Osteoblast (primary cell): ENCODE data around the gene VPS13D. TPM values are rescaled to one million over a fixed set of nuclear protein-coding genes. Genes with fewer than 3 reads are reported as not detected.

ENCODE experiments used
- DNase-seq: peaks from one replicate; pipeline ENCODE4 v3.0.0; 2011; ENCODE audit warnings: low spot score, mixed read lengths; ENCODE audit not compliant: insufficient read length; ENCODE audit errors: missing footprints
- H2AFZ ChIP-seq: 2 replicates; pipeline ENCODE4 v1.6.0; 2011; ENCODE audit warnings: mild to moderate bottlenecking, low read length
- H3K27ac ChIP-seq: 2 replicates; pipeline ENCODE4 v1.5.1; 2011; ENCODE audit warnings: mild to moderate bottlenecking, low read depth, low read length, moderate library complexity
- H3K27me3 ChIP-seq: 2 replicates; pipeline ENCODE4 v1.6.0; 2012; ENCODE audit warnings: mild to moderate bottlenecking, control low read depth, inconsistent platforms, low read length, moderate library complexity; ENCODE audit not compliant: insufficient read depth
- H3K36me3 ChIP-seq: 2 replicates; pipeline ENCODE4 v1.5.1; 2011; ENCODE audit warnings: mild to moderate bottlenecking, low read length, control low read depth, moderate library complexity; ENCODE audit not compliant: insufficient read depth
- H3K4me1 ChIP-seq: 2 replicates; pipeline ENCODE4 v1.5.1; 2011; ENCODE audit warnings: mild to moderate bottlenecking, low read length, control low read depth, moderate library complexity; ENCODE audit not compliant: insufficient read depth
- H3K4me2 ChIP-seq: 2 replicates; pipeline ENCODE4 v1.6.0; 2011; ENCODE audit warnings: mild to moderate bottlenecking, low read length; ENCODE audit not compliant: insufficient read depth
- H3K4me3 ChIP-seq: fragments of 200-600 bp; sonication (generic); 3 replicates; pipeline ENCODE4 v1.5.1; 2012; ENCODE audit warnings: mild to moderate bottlenecking, low read length, inconsistent platforms; ENCODE audit not compliant: insufficient read depth
- H3K79me2 ChIP-seq: 2 replicates; pipeline ENCODE4 v1.6.0; 2012; ENCODE audit warnings: mild to moderate bottlenecking, low read length, control low read depth, inconsistent platforms; ENCODE audit not compliant: insufficient read depth
- H3K9me3 ChIP-seq: 2 replicates; pipeline ENCODE4 v1.5.1; 2011; ENCODE audit warnings: low read depth, low read length, control low read depth
- H4K20me1 ChIP-seq: 2 replicates; pipeline ENCODE4 v1.6.0; 2012; ENCODE audit warnings: mild to moderate bottlenecking, low read length, control low read depth; ENCODE audit not compliant: insufficient read depth
- CTCF ChIP-seq: IDR thresholded peaks from 2 replicates; pipeline ENCODE4 v1.5.1; 2011; ENCODE audit warnings: mild to moderate bottlenecking, low read depth, low read length, moderate library complexity; ENCODE audit errors: extremely low read depth
- total RNA-seq: library from RNA; depleted of rRNA; stranded (reverse); fragments of >200 nt; gene quantifications from 2 replicates; pipeline ENCODE4 v1.2.3, GENCODE V29; 2012

VPS13D gene
- total RNA-seq, 1 donor: 48.5 TPM

DNA sequence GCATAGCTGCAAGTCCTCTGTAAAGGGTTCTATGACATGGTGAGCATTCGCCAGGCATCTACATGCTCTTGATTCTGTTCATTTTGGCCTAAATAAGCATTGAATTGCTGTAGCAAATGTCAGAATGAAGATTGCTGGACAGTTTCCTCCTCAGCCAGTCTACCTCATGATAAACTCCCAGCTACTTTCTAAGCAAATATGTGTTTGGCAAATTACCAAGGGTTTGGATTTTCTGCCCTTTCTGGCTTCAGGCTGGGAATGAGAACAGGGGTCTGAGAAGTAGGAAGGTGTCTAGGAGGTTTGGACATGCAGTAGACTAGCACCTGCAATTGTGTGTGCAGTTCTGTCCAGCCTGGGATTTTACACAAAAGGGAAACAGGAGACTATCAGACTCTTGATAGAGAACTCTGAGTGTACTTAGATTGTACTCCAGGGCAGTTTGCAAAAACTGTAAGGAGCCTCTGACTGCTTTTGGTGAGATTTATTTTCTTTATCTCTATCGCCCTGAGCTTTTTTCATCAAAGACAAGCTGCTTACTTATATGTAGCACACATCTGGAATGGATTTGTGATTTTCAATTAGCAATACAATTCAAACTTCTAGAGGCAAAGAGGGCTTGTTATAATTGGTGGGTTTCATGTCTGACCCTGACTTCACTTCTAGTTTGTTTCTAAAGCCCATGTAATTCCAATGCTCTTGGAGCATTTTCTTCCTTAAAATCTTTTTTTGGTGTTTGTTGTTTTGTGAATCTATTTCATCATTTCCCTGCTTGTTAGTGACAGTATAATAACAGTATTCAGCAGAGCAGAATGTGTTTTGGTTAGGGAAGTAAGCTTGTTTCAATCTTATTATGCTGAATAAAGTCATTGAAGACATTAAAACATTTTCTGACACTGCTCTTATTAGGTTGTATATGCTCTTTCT is 150.8 kb downstream of the VPS13D start:
- H2AFZ ChIP-seq: no peak overlapping the region
- no peaks in the 10 kb centered on the region for H3K27me3 ChIP-seq
- H3K9me3 ChIP-seq: no peaks in the 10 kb centered on the region
- no peak for TF ChIP-seq CTCF
- H3K36me3 ChIP-seq: peaks cover 41% of the 10 kb centered on the region
- H3K79me2 ChIP-seq: no peaks in the 10 kb centered on the region
- no peak overlapping the region for H3K4me3 ChIP-seq
- peak overlapping the region; percentile 34 for H3K27ac ChIP-seq
- H3K4me2 ChIP-seq: no peak overlapping the region
- no peaks in the 10 kb centered on the region for H4K20me1 ChIP-seq
- DNase-seq: no peak
- H3K4me1 ChIP-seq: peaks cover 22% of the 10 kb centered on the region

- no peak overlapping the region for H3K4me2 ChIP-seq
- H2AFZ ChIP-seq: no peak overlapping the region
- no peak overlapping the region for H3K4me3 ChIP-seq
- no peaks in the 10 kb centered on the region for H4K20me1 ChIP-seq
- peak overlapping the region; percentile 34 for H3K27ac ChIP-seq
- TF ChIP-seq CTCF: no peak
- peaks cover 22% of the 10 kb centered on the region for H3K4me1 ChIP-seq
- peaks cover 5% of the 10 kb centered on the region for H3K9me3 ChIP-seq
- H3K36me3 ChIP-seq: peaks cover 60% of the 10 kb centered on the region
- no peak for DNase-seq
- H3K79me2 ChIP-seq: no peaks in the 10 kb centered on the region
- H3K27me3 ChIP-seq: no peaks in the 10 kb centered on the region
Observed at GRCh38 chr1:12383001-12383400, 153.2 kb downstream of the VPS13D start.

DNA sequence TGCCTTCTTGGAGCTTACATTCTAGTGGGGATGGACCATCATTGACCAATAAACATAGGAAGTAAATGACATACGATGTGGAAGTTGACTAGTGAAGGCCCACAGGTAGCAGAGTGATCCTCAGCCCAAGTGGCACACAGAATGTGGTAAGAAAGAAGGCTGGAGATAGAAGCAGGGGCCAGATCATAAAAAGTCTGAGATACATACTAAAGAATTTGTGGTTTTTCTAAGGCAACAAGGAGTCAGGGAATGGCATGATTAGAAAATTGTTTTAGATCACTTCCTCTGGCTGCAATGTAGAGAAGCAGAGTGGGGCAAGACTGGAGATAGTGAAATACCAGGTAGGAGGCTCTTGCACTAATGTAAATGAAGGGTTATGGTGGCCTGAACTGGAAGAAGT is 154.0 kb downstream of the VPS13D start:
- no peak for TF ChIP-seq CTCF

DNA sequence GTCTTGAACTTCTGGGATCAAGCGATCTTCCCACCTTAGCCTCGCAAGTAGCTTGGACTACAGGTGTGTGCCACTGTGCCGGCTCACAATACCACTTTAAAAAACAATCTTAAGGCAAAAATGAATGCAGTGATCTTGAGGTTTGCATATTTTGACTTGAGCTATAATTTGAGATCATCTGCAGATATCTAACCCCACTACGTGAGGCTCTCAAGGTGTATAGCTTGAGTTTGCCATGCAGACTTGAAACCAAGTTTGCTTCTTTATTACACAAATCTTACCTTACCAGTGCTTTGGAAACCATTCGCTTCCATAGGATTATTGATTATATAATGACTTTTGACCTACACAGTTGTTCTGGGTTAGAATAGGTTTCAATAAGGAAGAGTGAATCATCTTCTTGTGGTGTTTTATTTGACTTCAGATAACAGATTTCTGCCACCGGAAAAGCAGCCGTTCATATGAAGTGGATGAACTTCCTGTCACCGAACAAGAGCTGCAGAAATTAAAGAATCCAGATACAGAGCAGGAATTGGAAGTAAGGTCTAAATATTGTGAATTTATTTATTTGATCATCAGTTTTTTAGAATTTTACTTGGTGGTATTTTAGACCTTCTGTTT is 155.1 kb downstream of the VPS13D start:
- TF ChIP-seq CTCF: no peak

More for the DNA sequence above, 154.0 kb downstream of the VPS13D start:
- H3K36me3 ChIP-seq: peaks cover 57% of the 10 kb centered on the region
- no peak overlapping the region for H3K4me2 ChIP-seq
- H3K79me2 ChIP-seq: no peaks in the 10 kb centered on the region
- peaks cover 22% of the 10 kb centered on the region for H3K4me1 ChIP-seq
- H3K4me3 ChIP-seq: no peak overlapping the region
- peak overlapping the region; percentile 60 for H3K27ac ChIP-seq
- peak; percentile 70 for DNase-seq
- peaks cover 5% of the 10 kb centered on the region for H3K9me3 ChIP-seq
- no peak overlapping the region for H2AFZ ChIP-seq
- no peaks in the 10 kb centered on the region for H3K27me3 ChIP-seq
- H4K20me1 ChIP-seq: no peaks in the 10 kb centered on the region

More for the DNA sequence above, 155.1 kb downstream of the VPS13D start:
- H2AFZ ChIP-seq: no peak overlapping the region
- peaks cover 22% of the 10 kb centered on the region for H3K4me1 ChIP-seq
- H3K9me3 ChIP-seq: peaks cover 5% of the 10 kb centered on the region
- no peaks in the 10 kb centered on the region for H3K79me2 ChIP-seq
- no peak overlapping the region for H3K4me3 ChIP-seq
- no peak overlapping the region for H3K27ac ChIP-seq
- peaks cover 49% of the 10 kb centered on the region for H3K36me3 ChIP-seq
- H3K27me3 ChIP-seq: no peaks in the 10 kb centered on the region
- no peaks in the 10 kb centered on the region for H4K20me1 ChIP-seq
- H3K4me2 ChIP-seq: no peak overlapping the region
- DNase-seq: no peak
